Placental pericyte (primary cell): Measurements from ENCODE around the gene ATP6V1F. TPM values are rescaled to one million over a fixed set of nuclear protein-coding genes. Genes with fewer than 3 reads are reported as not detected.

Source experiments
- total RNA-seq: library from RNA; depleted of rRNA; stranded (reverse); fragments of >200 nt; gene quantifications from 2 replicates; pipeline ENCODE4 v1.2.3, GENCODE V29; 2012

Gene ATP6V1F
- 76.0 and 77.0 TPM in 2 replicates for total RNA-seq

GRCh38 chr7:128862571-128863432 is at the start of gene ATP6V1F:
ATP6V1F (plus strand) TSS chr7:128862856; CDS start chr7:128862905, 49 bp downstream.

GRCh38 chr7:128830231-128831177 is 32.2 kb upstream of the ATP6V1F start, which contains the start of gene FLNC:
FLNC (plus strand) TSS chr7:128830406; CDS start chr7:128830638, 232 bp downstream.

DNA sequence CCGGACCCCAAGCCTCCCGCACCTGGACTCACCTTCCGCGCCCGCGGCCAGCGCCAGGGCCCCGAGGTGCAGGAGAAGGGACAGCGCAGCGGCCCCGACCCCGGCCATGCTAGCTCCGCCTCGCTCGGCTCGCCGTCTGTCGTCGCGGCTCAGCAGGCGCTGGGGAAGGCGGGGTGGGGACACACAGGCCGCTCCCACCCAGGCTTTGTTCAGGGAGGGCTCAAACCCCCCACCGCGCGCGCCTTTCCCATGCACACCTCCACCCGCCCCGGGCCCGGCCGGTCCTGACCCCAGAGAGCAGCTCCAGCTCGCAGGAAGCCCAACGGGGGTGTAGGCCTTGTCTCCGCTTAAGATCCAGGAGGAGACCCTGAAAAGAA is 47.9 kb downstream of the ATP6V1F start, which contains the start of gene KCP:
Gene KCP (minus strand): TSS at position 141 of the 377 bp plus-strand sequence. CDS start 33 bp downstream, at position 108.

Other genes starting within 250 kb of the ATP6V1F start
- gene GARIN1A, start 190.6 kb upstream of the ATP6V1F start, total RNA-seq: 0.88 and 1.0 TPM in 2 replicates
- 722 and 851 TPM in 2 replicates for gene CALU, start 123.5 kb upstream of the ATP6V1F start, total RNA-seq
- not detected in 2 replicates for gene OPN1SW, start 87.1 kb upstream of the ATP6V1F start, total RNA-seq
- gene CCDC136, start 70.9 kb upstream of the ATP6V1F start, total RNA-seq: 4.9 and 6.3 TPM in 2 replicates
- gene FLNC, start 32.5 kb upstream of the ATP6V1F start, total RNA-seq: 67.8 and 206 TPM in 2 replicates
- 0.14 and 0.44 TPM in 2 replicates for gene KCP, start 47.9 kb downstream of the ATP6V1F start, total RNA-seq
- gene IRF5, start 75.1 kb downstream of the ATP6V1F start, total RNA-seq: 0.44 TPM in 1 of 2 replicates, not detected in the other
- 60.0 and 78.5 TPM in 2 replicates for gene TNPO3, start 192.3 kb downstream of the ATP6V1F start, total RNA-seq